Fibroblast of upper back skin (primary cell): ENCODE data around the gene FMN1.

Experiments
- DNase-seq: peaks from one replicate; pipeline ENCODE4 v3.0.0-alpha.2; 2013

Gene FMN1

DNA sequence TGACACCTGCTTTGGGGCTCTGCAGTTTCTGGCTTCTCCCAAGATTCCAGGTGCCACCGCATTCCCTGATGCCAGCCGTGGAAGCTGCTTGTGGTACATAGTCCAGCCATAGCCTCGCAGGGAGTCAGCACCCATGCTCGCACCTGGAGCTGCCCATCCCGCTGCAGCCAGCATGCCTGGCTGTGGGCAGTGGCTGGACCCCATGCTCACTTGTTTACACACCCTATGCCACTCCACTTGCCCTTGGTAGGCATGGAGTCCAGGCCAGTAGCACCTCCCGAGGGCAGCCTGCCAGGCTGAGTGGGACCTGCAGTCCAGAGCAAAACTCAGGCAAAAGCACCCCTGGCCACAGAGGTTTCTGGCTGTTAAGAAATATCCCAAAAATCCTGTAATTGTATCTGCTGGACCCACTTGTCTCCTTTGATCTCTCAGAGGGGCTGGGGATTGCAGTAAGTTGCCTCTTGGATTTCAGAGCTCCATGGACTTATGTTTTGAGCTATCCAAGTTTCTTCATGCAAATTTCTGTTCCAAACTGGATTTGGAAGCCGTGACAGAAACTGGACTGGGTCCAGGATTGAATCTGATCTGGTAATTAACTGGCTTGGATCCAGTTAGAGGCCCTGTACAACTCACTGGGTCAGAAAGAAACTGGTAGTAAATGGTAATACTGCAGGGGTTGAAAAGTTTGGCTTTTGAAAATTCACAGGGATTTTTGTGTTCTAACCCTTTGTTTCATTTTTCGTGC, 149.3 kb downstream of the FMN1 start:
- DNase-seq = no peak

DNA sequence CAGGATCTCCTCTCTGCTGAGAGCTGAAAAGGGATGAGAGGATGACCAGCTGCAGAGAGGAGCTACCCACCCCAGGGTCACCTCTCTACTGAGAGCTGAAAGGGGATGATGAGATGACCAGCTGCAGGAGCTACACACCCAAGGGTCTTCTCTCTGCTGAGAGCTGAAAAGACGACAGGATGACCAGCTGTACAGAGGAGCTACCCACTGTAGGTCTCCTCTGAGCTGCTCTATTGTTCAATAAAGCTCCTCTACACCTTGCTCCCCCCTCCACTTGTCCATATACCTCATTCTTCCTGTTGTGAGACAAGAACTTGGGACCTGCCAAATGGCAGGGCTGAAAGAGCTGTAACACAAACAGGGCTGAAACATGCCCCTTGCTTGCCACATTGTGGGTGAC, 149.9 kb downstream of the FMN1 start:
- no peak for DNase-seq

GRCh38 chr15:33043636-33044035, 150.9 kb downstream of the FMN1 start:
- no peak for DNase-seq

GRCh38 chr15:33040496-33040895, 154.0 kb downstream of the FMN1 start:
- DNase-seq = no peak

GRCh38 chr15:33034588-33034987, 159.9 kb downstream of the FMN1 start:
- no peak for DNase-seq

- DNase-seq = peak; percentile 24
Observed at GRCh38 chr15:33032053-33032452, 162.5 kb downstream of the FMN1 start.

GRCh38 chr15:33031324-33031821, 163.1 kb downstream of the FMN1 start:
- DNase-seq = peak; percentile 53

DNA sequence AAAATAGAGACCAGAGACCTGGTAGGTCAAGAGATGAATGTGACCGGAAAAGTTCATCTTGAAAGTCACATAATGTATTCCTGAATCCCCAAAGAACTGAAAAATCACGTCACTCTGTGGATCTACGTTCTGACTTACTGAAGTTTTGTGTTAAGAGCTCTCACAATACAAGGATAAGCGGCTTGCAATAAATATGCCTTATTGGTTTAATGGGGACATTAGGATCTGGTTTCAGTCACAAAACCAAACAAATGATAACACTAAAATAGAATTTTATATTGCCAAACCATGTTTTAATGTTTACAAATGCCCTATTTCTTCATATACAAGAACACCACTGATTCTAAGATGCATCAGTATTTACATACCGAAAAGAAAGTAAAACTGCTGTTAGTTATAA, 164.2 kb downstream of the FMN1 start:
- DNase-seq = no peak

- DNase-seq = no peak
Observed at GRCh38 chr15:33029109-33029652, 165.3 kb downstream of the FMN1 start.

- peak; percentile 66 for DNase-seq
Observed at GRCh38 chr15:33028495-33028894, 166.0 kb downstream of the FMN1 start.

DNA sequence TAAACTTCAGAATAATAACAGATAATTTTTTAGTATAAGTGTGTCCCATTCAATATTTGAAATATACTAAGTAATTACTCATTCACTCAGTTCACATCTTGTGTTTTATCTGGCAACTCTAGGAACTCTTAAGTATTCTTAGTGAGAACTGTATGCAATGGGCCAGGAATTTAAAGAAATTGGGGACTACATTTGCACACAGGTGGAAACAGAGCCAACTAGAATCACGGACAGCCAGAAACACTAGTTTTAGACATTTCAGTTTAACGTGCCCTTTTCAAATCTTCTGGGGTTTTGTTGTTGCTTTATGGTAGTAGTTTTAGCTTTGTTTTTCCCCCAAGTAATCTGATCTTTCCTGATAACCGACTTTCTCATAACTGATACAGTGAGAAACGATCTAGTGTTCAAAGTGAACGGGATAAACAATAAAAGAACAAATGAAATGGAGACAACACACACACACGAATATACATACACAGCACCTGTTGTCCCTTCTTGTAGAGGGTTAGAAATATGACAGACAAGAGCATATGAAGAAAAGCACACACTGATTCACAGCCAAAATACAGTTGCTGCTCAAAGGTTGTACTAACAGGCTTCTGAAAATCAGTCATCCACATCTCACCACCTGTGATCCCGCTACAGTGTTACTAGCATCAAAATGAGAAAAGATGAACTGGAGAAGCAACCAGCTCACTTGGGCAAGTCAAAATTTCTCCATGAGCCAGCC, 167.0 kb downstream of the FMN1 start:
- no peak for DNase-seq

DNA sequence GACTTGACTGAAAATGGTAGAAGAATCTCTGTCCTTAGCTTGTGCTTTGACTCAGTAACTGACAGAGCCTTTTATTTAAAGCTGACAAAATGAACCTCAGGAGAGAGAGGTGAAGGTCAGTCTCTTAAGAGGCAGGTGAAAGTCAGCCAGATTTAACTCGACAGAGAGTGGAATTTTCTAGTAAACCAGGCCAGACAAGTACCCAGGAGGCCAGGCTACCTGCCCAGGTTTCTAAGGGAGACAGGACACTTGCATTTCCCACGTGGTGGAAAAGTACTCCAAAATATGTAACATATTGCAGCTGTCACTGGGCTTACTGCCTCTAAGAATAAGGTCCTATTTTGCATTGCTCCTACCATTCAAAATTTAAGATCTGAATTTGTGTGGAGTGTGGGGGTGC, 167.9 kb downstream of the FMN1 start:
- no peak for DNase-seq

GRCh38 chr15:33022629-33023028, 171.9 kb downstream of the FMN1 start:
- peak; percentile 58 for DNase-seq

GRCh38 chr15:33021806-33022389, 172.6 kb downstream of the FMN1 start:
- DNase-seq = peak; percentile 71

GRCh38 chr15:33019354-33019981, 175.0 kb downstream of the FMN1 start:
- no peak for DNase-seq

GRCh38 chr15:33016405-33017024, 178.0 kb downstream of the FMN1 start:
- no peak for DNase-seq

GRCh38 chr15:33014586-33014985, 179.9 kb downstream of the FMN1 start:
- DNase-seq = no peak

- peak; percentile 61 for DNase-seq
Observed at GRCh38 chr15:33013827-33014445, 180.6 kb downstream of the FMN1 start.

DNA sequence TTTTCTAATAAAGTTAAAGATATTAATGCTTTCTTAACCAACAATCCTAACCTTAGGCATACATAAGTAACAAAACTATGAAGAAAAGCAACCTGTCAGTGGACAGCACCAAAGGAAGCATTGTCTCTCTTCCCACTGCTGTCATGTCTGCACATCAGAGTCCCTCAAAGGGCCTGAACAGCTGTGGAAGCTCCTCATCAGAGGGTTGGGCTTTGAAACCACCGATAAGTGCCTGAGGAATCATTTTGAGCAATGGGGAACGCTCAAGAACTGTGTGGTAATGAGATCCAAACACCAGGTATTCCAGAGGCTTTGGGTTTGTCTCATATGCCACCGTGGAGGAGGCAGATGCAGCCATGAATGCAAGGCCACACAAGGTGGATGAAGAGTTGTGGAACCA, 182.5 kb downstream of the FMN1 start:
- no peak for DNase-seq

DNA sequence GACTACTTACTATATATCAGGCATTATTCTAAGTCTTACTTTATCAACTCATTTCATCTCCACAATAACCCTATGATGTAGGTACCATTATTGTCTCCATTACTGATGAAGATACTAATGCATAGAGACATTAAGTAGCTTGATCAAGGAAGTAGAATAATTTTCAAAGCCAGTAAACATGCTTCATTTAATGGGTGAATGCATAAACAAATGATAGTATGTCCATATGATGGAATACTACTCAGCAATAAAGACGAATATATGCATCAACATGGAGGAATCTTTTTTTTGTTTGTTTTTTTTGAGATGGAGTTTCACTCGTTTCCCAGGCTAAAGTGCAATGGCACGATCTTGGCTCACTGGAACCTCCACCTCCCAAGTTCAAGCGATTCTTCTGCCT, 184.9 kb downstream of the FMN1 start:
- no peak for DNase-seq

DNA sequence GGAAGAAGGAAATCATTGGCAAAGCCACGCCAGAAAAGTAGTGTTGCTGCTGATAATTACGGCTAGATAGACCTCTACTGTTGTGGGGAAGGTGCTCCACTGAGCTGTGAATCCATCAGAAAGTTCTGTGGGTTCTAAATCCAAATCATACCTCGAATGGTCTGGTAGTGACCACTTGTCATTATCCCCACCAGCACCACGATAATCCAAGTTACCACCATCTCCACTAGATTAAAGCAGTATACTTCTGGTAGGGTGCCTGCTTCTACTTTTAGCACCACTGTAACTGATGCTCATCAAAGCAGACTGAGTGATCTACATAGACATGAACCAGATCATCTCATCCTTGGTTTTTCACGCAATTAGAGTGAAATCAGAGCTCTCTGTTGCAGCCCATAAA, 185.5 kb downstream of the FMN1 start:
- no peak for DNase-seq
